ENCODE data around the gene ZNF483.
"Not testable (repeated sequence)": the region's sequence is repeated elsewhere in the genome, so short reads cannot be mapped to it uniquely, and the experiment has no call there.

ZNF483 gene

GRCh38 chr9:111525056-111525977 lies at the start of gene ZNF483:
TSS of gene ZNF483 (plus strand) at chr9:111525179. CDS start at chr9:111527396, 2,217 bp downstream.
- DNase-seq (ENCODE audit: low read depth) = peak; percentile 89

GRCh38 chr9:111475195-111475594 lies 49.8 kb upstream of the ZNF483 start:
- no peak for DNase-seq (ENCODE audit: low read depth)

GRCh38 chr9:111477677-111478076 lies 47.3 kb upstream of the ZNF483 start:
- DNase-seq (ENCODE audit: low read depth) = no peak

GRCh38 chr9:111481885-111482636 lies 42.9 kb upstream of the ZNF483 start:
- peak; percentile 54 for DNase-seq (ENCODE audit: low read depth)

- DNase-seq (ENCODE audit: low read depth) = peak; percentile 78
These were observed 42.1 kb upstream of the ZNF483 start for GRCh38 chr9:111482694-111483438.

- DNase-seq (ENCODE audit: low read depth) = peak; percentile 68
These were observed 41.5 kb upstream of the ZNF483 start for GRCh38 chr9:111483439-111483857.

GRCh38 chr9:111483858-111484571 lies 41.0 kb upstream of the ZNF483 start, which contains the start of gene ECPAS:
TSS of gene ECPAS (minus strand) at chr9:111484383. CDS start at chr9:111472918, 11,465 bp downstream.
- DNase-seq (ENCODE audit: low read depth) = peak; percentile 91

- DNase-seq (ENCODE audit: low read depth) = no peak
These were observed 40.4 kb upstream of the ZNF483 start for GRCh38 chr9:111484572-111484894.

- not testable (repeated sequence) for DNase-seq (ENCODE audit: low read depth)
These were observed 27.8 kb upstream of the ZNF483 start for GRCh38 chr9:111497196-111497595.

- DNase-seq (ENCODE audit: low read depth) = no peak
These were observed 23.9 kb upstream of the ZNF483 start for GRCh38 chr9:111501005-111501562.

GRCh38 chr9:111501648-111502047 lies 23.3 kb upstream of the ZNF483 start:
- no peak for DNase-seq (ENCODE audit: low read depth)

GRCh38 chr9:111502506-111502905 lies 22.5 kb upstream of the ZNF483 start:
- DNase-seq (ENCODE audit: low read depth) = no peak

- DNase-seq (ENCODE audit: low read depth) = not testable (repeated sequence)
These were observed 13.4 kb upstream of the ZNF483 start for GRCh38 chr9:111511581-111511980.

GRCh38 chr9:111514967-111515366 lies 10.0 kb upstream of the ZNF483 start:
- no peak for DNase-seq (ENCODE audit: low read depth)

- peak; percentile 30 for DNase-seq (ENCODE audit: low read depth)
These were observed 8.9 kb upstream of the ZNF483 start for GRCh38 chr9:111516061-111516465.

- DNase-seq (ENCODE audit: low read depth) = no peak
These were observed 286 bp upstream of the ZNF483 start for GRCh38 chr9:111524731-111525055.

- DNase-seq (ENCODE audit: low read depth) = peak; percentile 26
These were observed 2.4 kb downstream of the ZNF483 start for GRCh38 chr9:111527347-111527746.

- no peak for DNase-seq (ENCODE audit: low read depth)
These were observed 4.8 kb downstream of the ZNF483 start for GRCh38 chr9:111529787-111530186.

- DNase-seq (ENCODE audit: low read depth) = no peak
These were observed 6.7 kb downstream of the ZNF483 start for GRCh38 chr9:111531716-111532115.

- DNase-seq (ENCODE audit: low read depth) = peak; percentile 19
These were observed 8.3 kb downstream of the ZNF483 start for GRCh38 chr9:111533099-111533790.
